GM19455 (cell line): ENCODE data around the gene SVOP.
A peak's percentile ranks its signal among the peaks of the same experiment; 100 is the strongest.

Source experiments
- ATAC-seq: cut with Tn5 transposase; IDR thresholded peaks from one replicate; pipeline ENCODE4 v1.9.1; 2021; ENCODE audit not compliant: unreplicated experiment

SVOP gene

DNA sequence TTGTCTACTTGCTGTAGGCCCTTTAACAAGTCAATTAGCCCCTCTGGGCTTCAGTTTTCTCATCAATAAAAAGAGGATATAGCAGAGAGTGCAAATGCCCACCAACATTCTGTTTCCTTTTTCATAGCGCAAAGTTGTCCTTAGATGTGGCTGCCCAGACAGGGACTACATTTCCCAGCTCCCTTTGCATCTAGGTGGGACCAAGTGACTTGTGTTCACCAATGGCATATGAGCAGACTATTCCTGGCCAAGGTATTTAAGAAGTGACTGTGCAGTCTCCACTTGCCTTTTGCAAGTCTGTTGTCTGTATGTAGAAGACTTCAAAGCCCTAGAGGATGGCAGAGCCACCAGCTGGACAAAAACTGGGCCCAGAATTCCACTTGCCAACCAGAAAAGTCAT is 81.3 kb downstream of the SVOP start:
- ATAC-seq, result peak; percentile 79

DNA sequence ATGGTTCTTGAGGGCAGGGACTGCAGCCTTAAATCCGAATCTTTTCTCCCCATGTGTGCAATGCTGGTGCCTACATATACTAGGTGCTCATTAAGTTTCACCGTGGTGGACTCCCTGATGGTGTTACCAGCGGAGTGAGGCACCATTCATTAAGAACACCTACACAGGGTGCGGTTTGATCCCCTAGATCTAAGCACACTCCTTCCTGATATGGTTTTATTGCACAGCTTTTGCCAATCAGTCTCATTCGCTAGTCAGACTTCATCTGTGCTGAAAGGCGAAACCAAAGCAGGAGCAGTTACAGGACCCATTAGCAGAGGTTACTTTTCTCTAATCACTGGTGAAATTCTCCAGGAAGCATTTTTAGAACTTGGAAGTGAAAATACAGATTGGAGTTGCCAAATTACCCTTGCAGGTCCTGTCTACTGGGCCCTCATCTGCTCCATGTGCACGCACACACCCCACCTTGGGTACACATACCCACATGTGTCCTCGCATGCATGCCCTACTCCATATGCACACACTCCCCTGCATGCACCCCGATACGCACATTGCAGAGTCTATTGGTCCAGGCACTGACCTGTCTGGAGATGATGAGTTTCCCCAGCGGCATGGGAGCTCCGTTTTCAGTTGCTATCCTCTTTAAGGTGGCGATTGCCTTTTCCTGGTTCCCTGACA is 82.5 kb downstream of the SVOP start:
- ATAC-seq, result no peak

DNA sequence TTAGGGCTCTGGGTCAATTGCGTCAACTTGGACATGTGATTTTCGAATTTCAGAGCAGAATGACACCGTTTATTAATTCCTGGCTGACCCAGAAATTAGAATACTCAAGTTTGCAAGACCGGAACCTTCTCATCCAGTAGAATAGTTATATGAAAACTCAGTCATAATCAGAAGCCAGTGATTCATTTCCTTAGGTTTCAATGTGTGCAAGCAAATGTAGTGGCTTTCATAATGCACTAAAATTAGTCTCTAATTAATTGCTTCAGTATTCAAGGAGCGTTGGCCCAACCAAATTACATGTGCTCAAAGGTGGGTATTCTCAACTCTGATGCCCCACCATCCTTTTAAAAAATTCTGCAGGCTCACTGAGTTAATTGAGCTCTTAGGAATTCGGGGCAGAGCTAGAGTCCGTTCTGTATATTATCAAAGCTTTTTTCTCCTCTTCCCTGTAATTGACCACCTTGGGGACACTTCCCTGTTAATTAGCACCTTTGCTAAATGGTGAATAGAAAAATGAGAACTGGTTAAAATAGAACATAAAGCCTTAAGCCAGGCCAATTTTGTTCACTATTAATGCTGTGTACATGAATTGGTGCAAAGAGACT is 85.6 kb downstream of the SVOP start:
- ATAC-seq, result no peak

DNA sequence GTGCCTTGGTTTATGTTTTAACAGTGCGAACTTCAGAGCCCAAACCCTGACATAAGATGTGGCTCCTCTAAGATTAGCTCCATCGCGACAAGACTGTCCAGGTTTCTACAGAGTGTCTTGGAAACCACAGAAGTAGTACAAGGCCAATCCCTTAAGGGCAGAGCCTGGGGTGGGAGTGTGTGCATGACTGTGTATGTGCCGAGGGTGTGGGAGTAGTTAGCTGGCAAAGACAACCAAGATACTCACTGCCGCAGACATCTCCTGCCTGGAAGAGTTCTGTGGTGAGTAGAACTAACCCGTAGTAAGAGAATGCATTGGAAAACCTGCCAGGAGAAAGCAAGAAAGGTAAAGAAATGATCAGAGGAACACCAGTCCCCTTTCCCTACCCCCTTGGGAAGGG is 86.9 kb downstream of the SVOP start:
- ATAC-seq, result no peak

DNA sequence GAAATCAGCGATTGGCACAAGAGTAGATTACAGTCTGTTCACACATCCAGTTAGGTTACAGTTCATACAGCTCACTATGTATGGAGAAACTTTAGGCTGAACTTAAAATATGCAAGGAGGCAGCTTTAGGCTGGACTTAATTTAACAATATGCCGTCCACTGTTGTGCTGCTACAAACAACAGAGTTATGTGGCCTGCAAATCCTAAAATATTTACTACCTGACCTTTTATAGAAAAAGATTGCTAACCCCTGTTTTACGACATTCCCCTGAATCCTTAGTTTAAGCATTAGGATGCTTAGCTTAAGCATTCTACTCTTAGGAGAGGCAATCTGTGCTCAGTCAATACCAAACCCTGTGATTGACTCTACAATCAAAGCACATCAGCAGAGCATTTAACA is 90.1 kb downstream of the SVOP start:
- no peak for ATAC-seq

DNA sequence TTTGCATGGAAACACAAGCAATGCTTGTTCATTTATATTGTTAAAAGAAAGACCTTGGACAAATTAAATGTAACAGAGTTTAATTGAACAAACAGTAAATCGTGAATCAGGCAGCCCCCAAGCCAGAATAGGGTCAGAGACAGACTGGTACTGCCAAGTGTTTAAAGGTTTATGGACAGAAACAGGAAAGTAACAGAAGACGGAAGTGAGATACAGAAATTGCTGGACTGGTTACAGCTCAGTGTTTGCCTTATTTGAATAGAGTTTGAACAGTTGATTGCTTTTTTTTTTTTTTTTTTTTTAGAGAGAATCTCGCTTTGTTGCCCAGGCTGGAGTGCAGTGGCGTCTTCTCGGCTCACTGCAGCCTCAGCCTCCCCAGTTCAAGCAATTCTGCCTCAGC is 90.7 kb downstream of the SVOP start:
- no peak for ATAC-seq

DNA sequence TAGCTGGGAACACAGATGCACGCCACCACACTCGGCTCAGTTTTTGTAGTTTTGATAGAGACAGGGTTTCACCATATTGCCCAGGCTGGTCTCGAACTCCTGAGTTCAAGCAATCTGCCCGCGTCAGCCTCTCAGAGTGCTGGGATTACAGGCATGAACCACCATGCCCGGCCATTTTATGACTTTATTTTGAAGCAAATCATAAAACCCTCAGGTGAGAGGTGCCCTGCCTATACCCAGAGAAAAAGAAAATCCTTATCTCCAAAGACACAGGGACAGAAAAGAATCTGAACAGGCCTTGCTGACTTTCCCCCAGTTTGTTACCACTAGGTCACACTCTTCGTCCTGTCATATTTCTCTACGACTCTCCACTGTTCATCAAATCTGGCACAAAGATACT is 92.2 kb downstream of the SVOP start:
- no peak for ATAC-seq

DNA sequence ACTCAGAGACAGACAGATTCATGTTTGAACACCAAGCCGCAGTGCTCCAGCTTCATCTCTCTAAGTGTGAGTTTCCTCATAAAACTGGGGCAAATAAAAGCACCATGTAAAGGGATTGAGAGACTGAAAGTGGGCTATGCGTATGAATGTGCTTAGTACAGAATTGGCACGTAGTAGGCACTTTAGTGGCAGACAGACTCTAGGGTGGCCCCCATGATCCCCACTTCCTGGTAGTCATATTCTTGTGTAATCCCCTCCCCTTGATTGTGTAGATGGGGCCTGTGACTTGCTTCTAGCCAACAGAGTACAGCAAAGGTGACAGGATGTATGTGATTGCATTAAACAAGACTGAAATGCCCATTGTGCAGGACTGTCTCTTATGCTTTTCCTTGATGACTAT is 98.0 kb downstream of the SVOP start:
- ATAC-seq, result no peak

DNA sequence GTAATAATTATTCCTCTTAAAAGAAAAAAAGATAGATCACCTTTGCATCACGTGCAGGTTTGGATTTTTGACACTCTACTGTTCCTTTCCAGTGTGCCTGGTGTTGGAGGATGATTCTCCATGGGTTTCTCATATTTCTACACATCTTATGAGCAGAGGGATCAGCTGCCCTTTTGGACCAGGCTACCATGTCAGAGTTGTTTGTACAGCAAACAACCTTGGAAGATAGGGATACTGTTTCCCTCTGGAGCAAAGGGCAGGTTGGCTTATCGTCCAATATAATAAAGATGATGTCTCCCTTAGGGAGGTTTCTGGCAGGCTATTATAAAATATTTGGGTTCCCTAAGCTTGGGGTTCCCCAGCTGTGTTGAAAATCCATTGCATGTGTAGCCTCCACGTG is 98.9 kb downstream of the SVOP start:
- ATAC-seq, result no peak

DNA sequence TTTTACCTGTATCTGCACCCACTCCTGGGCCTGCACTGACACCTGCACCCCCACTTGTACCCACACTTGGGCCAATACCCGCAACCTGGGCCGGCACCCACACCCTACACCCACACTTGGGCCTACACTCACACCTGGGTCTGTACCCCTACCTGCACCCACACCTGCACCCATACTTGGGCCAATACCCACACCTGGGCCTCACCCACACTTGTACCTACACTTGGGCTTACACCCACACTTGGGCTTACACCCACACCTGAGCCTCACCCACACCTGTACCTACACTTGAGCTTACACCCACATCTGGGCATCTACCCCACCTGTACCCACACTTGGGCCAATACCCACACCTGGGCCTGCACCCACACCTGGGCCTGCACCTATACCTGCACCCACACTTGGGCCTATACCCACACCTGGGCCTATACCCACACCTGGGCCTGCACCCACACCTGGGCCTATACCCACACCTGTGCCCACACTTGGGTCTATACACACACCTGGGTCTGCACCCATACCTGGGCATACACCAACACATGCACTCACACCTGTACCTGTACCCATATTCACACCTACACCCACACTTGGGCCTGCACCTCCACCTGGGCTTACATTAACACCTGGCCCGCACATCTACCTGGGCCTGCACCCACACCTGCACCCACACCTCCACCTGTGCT is 101.8 kb downstream of the SVOP start:
- ATAC-seq, result no peak

DNA sequence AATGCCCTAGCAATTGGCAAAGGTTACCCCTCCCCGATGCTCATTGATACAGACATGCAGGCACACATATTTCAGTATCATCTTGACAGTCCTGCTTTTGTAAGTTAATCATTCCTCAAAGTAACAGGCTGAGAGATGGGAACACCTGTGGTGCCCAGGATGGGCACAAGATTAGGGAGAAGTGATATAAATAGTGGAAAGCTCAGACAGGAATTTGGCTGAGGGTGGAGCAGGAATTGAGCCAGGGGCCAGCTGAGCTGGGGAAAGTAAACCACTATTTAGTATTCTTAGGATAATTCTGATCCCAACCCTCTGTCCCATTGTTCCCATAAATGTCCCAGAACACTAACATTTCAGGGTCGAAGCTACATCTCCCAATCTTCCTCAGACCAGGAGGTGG is 102.7 kb downstream of the SVOP start:
- ATAC-seq, result no peak

DNA sequence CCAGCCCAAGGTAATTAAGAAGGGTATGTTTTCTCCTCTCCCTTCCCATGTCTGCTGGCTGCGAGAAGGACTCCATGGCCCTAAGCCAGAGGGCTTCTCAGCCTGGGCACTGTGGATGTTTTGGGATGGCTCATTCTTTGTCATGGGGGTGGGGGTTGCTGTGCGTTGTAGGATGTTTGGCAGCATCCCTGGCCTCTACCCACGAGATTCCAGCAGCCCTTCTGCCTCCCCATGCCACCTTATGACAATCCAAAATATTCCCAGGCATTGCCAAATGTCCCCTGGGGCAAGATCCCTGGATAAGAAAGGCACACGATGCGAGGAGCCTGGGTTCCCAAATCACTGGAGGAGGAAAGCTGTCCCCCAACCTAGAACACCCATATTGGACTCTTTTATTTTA is 104.5 kb downstream of the SVOP start:
- no peak for ATAC-seq

DNA sequence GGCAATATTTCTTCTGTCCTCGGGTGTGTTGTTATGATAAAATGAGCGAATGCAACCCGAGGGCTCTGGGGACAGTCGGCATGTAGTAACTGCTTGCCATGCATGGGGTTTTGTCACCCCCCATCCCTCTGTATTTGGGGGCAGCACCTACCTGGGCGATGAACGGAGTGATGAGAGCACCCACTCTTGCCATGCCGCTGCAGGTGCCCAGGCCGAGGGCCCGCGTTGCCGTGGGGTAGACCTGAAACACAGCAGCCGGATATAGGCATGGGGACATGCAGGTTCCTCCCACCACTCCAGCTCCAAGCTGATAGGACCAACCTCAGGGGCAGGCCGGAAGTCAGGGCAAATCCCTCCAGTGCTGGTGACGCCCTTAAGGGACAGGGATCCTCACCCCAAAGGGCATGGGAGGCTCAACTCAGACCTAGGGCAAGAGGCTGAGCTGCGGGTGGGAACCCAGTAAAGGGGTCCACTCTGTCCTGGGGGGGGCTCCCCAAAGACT is 105.2 kb downstream of the SVOP start:
- no peak for ATAC-seq

DNA sequence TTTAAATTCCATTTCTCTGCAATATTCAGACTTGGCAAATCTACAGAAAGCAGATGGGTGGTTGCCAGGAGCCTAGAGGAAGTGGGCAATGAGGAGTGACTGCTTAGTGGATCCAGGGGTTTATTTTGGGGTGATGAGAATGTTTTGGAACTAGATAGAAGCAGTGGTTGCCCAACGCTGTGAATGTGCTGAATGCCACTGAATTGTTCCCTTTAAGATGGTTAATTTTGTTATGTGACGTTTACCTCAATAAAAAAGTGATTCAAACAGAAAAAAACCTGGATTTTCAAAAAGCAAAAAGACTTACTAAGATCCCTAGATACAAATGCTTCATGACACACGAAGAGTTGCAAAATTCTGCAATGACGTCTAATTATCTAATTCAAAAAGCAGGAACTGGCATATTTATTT is 106.7 kb downstream of the SVOP start:
- ATAC-seq, result no peak

DNA sequence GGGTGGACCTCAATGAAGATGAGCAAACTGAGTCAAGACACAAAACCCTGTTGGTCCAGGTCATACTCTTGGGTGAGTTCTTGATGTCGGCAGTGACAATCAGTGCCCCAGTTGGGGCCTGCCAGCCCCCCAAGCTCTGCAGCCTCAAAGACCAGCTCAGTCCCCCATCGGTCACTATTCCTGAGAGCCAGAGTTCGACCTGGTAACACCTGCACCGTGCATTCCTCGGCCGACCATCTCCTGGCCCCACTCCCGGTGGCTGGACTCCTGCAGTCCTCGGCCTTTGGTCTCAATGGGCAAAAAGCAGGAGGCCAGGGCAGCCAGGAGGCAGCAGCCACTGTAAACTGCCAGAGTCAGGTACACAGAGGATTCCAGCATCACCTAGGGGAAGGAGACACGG is 108.5 kb downstream of the SVOP start:
- no peak for ATAC-seq

DNA sequence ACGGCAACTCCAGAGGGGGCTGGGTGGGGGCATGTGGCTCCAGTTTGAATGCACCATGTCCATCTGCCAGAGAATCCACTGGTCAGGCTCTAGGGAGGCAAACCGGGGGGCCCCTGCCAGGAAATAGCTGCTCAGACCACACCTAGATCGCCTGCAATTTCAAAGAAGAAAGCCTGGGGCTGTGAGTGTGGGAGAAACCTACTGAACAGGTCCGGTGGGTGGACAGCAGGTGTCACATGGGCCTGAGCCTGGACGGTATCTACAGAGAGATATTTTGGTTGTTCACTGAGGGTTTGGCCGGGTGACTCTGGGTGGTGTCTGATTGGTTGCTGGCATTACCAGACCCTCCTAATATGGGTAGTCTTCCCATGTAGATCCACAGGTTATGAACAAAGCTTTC is 109.0 kb downstream of the SVOP start:
- no peak for ATAC-seq

DNA sequence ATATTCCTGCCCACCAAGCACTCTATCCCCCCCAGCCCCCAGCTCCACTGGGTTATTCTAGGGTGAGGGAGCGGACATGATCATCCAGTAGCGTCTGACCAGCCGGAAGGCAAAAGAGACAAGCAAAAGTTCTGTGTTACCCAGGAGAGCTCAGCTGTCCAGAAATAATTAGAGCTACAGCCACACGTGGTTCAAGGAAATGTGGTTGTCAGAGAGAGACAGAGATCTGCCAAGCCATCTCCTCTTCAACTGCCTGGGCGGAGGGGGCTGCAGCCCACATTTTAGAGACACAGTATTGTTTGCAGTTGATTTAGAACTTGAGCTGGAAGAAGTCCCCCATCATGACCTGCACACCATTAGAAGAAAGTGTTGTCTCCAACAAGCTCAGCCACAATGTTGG is 110.5 kb downstream of the SVOP start:
- ATAC-seq, result no peak

DNA sequence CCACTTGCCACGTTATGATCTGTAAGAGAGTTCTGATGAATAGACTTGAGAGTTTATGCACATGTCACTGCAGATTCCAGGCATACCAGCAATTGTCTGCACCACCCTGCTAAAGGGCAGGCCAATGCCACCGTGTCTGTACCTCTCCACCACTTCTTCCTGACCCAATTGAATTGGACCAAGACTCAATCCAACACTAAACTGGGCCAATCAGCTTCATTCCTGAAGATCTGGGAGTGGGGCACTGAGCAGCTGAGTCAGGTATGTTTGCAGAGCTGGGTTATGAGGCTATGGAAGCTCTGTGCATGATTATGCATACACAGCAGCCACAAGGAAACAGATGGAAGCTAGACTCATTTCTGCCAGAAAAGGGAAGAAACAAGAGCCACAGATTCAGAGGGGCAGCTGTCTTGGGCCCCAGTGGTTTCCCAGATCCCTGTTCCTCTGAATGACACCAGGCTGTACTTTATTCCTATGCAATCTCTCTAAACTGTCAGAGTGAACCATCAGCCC is 113.0 kb downstream of the SVOP start:
- ATAC-seq, result no peak

DNA sequence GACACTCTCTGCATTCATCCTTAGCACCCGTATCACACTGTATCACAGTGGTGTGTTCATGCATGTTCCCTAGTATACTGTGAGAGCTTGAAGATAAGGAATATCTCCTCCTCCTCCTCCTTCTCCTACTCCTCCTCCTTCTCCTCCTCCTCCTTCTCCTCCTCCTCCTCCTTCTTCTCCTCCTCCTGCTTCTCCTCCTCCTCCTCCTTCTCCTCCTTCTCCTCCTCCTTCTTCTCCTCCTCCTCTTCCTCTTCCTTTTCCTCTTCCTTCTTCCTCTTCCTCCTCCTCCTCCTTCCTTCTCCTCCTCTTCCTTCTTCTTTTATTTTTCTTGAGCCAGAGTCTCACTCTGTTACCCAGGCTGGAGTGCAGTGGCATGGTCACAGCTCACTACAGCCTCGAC is 113.9 kb downstream of the SVOP start:
- no peak for ATAC-seq

DNA sequence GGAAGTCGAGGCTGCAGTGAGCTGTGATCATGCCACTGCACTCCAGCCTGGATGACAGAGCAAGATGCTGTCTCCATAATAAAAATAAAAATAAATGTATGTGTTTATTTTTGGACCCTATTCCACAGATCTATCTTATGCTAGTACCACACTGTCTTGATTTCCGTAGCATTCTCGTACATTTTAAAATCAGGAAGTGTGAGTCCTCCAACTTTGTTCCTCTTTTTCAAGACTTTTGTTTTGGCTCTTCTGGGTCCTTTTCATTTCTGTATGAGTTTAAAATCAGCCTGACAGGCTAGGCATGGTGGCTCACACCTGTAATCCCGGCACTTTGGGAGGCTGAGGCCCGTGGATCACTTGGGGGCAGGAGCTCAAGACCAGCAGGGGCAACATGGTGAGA is 115.1 kb downstream of the SVOP start:
- no peak for ATAC-seq

DNA sequence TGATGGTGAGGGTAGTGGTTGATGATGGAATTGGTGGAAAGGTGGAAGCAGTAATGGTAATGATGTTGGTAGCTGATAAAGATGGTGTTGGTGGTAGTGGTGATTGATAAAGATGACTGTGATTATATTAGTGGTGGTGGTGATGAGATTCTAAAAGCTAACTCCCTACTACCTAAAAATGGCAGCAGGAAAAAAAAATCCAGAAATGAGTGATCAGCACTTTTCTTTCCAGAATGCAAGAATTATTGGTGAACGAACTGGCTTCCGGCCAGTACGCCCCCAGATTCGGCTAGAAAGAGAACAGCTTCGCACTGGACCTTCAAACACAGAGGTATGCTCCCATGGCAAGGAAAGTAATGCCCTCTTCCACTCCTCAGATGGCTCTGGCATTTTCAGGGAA is 121.7 kb downstream of the SVOP start:
- no peak for ATAC-seq

DNA sequence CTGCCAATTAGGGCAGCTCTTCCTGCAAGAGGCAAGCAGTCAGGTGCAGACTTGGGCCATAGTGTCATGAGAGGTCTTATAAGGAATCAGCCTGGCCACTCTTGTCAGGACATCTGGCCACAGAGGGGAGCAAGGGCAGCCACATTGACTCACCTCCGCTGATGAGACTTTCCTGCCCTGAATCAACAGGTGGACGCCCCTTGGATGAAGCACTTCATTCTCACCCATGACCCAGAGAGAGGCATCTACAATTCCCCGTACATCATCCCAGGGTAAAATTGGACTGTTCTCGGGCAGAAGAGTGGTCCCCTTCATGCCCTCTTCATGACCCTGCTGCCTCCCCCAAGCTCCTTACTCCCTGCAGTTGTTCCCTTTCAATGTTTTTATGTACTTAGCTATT is 124.1 kb downstream of the SVOP start:
- no peak for ATAC-seq
